ENCODE results near the gene CAMK1D.

Gene CAMK1D

DNA sequence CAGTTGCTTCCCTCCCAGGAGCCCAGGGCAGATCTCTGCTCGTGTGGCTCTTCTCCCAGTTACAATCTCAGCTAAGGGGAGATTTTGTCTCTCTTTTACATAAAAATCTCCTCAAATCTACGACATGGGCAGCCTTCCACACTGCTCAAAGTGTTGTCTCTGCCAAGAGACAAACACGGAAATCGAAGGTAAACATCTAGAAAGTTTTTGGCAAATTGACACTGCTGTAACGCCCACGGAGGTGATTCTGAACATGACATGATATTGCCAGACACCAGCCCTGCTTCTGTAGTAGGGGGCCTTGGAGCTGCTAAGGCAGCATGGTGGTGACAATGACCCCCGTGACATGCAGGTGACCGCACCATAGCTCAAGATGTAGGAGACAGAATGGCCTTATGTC, 523.8 kb downstream of the CAMK1D start:
- DNase-seq: no peak

DNA sequence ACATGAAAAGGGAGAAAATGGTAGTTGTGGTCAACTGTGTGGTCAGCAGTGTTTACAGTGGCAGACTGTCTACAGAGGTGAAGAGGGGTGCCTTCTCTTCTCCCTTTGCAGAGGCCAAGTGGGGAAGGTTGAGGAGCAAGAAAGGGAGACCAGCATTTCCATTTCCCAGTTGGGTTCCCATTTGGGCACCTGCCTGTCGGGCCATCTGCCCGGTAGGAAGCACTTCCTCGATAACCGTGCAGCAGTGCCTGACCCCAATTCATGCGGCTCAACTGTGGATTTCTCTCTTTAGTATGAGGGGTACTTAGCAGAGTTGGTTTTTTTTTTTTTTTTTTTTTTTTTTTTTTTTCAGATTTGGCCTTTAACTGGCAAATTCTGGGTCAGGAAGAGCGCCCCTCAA, 525.2 kb downstream of the CAMK1D start:
- DNase-seq: no peak

DNA sequence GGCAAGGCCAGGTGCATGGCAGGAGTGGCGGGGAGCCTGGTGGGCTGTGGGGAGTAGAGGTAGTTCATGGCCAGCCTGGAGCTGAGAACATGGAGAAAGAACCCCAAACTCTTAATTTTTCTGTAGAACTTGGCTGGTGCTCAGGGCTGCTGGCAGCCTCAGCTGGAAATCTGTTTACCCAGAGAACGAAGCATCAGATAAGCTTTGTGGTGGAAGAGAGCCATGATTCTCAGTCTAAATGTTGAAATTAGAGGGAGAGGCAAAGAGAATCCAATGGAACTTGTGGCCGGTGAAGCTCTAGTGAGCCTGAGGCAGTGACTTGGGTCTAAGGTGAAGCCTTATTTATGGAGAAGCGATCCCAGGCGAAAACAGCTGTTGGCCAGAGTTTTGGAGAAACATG, 525.8 kb downstream of the CAMK1D start:
- no peak for DNase-seq

DNA sequence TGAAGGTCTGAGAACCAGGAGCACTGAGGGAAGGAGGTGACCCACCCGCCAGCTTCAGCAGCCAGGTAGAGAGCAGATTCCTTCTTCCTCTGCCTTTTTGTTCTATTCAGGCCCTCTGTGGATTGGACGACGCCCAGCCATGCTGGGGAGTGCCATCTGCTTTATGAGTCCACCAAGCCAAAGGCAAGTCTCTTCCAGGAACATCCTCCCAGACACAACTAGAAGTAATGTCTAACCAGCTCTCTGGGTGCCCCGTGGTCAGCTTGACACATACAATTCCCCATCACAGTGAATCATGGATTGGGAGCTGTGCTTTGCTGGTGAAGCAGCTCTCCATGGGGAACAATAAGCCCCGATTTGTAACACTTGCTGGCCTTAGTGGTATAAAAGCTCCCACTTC, 526.9 kb downstream of the CAMK1D start:
- no peak for DNase-seq

DNA sequence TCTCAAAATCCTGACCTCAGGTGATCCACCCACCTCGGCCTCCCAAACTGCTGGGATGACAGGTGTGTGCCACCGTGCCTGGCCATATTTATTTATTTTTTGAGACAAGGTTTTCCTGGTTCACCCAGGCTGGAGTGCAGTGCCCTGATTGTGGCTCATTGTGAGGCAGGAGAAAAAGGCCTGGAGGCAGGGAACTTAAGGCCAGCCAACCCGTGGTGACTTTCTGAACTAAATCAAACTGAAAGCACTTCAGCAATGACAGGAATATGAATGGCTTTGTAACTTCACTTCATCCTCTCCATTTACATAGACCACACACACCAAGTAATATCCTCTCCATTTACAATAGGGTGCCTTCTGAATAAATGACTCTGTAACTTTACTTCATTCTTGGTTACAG, 527.8 kb downstream of the CAMK1D start:
- DNase-seq: no peak

DNA sequence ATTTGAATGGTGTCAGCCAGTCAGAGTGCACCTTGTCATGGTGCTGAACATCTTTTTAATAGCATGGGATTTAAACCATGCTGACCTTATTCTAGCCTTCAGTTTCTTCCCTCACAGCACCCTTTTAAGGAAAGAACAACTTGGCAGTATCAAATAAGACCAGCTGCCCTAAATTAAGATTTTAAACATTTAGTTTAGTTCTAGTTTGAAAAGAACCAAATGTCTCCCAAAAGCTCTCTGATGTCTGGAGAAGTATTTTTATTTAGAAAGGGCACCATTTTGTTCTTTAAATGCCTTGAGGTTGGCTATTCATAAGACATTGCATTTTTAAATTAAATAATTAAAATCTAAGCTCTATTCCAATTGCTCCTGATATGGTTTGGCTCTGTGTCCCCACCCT, 531.1 kb downstream of the CAMK1D start:
- no peak for DNase-seq

DNA sequence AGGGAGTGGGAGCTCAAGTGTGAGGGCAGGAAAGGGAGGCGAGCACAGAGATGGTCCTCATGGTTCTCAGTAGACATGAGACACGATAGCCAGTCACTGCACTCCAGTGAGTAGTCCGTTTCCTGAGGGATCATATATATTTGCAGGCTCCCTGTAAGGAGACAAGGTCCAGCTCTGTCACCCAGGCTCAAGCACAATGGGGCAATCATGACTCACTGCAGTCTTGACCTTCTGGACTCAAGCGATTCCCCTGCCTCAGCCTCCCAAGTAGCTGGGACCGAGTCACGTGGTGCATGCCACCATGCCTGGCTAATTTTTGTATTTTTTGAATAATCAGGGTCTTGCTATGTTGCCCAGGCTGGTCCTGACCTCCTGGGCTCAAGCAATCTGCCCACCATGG, 535.5 kb downstream of the CAMK1D start:
- no peak for DNase-seq

All from OCI-M1 (cell line).